ENCODE results near the gene SNRPB2.

DNA sequence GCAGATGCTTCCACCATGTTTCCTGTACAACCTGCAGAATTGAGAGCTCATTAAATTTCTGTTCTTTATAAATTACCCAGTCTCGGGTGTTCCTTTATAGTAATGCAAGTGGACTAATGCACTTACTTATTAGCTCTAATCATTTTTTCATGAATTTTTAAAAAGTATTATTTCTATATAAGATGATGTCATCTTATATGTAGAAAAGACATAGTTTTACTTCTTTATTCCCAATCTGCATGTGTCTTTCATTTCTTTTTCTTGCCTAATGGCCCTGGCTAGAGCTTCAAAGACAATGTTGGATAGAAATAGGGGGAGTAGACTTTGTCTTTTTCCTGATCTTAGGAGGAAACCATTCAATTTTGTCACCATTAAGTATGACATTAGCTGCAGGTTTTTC lies 46.1 kb downstream of the SNRPB2 start:
- TF ChIP-seq, protein P1, sequence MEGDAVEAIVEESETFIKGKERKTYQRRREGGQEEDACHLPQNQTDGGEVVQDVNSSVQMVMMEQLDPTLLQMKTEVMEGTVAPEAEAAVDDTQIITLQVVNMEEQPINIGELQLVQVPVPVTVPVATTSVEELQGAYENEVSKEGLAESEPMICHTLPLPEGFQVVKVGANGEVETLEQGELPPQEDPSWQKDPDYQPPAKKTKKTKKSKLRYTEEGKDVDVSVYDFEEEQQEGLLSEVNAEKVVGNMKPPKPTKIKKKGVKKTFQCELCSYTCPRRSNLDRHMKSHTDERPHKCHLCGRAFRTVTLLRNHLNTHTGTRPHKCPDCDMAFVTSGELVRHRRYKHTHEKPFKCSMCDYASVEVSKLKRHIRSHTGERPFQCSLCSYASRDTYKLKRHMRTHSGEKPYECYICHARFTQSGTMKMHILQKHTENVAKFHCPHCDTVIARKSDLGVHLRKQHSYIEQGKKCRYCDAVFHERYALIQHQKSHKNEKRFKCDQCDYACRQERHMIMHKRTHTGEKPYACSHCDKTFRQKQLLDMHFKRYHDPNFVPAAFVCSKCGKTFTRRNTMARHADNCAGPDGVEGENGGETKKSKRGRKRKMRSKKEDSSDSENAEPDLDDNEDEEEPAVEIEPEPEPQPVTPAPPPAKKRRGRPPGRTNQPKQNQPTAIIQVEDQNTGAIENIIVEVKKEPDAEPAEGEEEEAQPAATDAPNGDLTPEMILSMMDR (IDR thresholded peaks at IDR 0.05), result no peak
- no peak for TF ChIP-seq POLR2A (IDR thresholded peaks at IDR 0.05)
